Smooth muscle cell of the coronary artery (primary cell): ENCODE data around the gene KRTAP5-11. TPM values are rescaled to one million over a fixed set of nuclear protein-coding genes. Genes with fewer than 3 reads are reported as not detected.

Experiments used
- total RNA-seq: library from RNA; depleted of rRNA; stranded (reverse); fragments of >200 nt; gene quantifications from 2 replicates; pipeline ENCODE4 v1.2.3, GENCODE V29; 2014; ENCODE audit warnings: low replicate concordance

The KRTAP5-11 gene
- not detected in 2 replicates for total RNA-seq

DNA sequence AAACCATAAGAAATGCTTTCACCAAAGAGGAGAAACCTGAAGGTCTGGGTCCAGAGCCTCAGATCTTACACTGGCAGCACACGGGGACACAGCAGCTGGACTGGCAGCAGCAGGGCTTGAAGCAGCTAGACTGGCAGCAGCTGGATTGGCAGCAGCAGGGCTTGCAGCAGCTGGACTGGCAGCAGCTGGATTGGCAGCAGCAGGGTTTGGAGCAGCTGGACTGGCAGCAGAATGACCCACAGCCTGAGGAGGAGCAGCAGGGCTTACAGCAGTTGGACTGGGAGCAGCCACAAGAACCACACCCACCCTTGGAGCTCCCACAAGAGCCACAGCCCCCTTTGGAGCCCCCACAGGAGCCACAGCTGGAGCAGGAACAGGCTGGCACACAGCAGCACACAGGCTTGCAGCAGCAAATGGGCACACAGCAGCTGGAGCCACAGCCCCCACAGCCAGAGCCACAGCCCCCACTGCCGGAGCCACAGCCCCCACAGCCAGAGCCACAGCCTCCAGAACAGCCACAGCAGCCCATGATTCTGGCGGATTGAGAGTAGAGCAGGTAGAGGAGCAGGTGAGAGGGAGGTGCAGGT, at the start of gene KRTAP5-11:
TSS of gene KRTAP5-11 (minus strand) at position 567 of the 587 bp plus-strand sequence. CDS start at position 529, 38 bp downstream.

GRCh38 chr11:71565263-71565662, 17.4 kb downstream of the KRTAP5-11 start, which contains the start of gene KRTAP5-10:
Gene KRTAP5-10 (plus strand): TSS chr11:71565563. CDS start chr11:71565588, 25 bp downstream.

DNA sequence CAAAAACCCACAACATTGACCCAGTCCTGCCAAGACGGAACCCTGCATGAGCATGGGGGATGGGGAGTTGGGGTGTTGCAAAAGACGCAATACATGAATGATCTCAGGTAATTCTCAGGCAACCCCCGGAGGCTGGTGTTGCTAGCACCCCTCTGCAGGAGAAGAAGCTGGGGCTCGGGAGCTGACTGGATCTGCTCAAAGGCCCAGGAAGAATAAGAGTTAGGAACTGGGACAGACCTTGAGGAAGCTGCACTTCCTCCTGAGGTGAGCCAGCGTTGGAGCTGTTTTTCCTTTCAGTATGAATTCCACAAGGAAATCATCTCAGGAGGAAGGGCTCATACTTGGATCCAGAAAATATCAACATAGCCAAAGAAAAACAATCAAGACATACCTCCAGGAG, 34.6 kb downstream of the KRTAP5-11 start, which contains the start of gene KRTAP5-9:
TSS of gene KRTAP5-9 (plus strand) at position 301 of the 400 bp plus-strand sequence. CDS start 238 bp downstream, outside the sequence.

DNA sequence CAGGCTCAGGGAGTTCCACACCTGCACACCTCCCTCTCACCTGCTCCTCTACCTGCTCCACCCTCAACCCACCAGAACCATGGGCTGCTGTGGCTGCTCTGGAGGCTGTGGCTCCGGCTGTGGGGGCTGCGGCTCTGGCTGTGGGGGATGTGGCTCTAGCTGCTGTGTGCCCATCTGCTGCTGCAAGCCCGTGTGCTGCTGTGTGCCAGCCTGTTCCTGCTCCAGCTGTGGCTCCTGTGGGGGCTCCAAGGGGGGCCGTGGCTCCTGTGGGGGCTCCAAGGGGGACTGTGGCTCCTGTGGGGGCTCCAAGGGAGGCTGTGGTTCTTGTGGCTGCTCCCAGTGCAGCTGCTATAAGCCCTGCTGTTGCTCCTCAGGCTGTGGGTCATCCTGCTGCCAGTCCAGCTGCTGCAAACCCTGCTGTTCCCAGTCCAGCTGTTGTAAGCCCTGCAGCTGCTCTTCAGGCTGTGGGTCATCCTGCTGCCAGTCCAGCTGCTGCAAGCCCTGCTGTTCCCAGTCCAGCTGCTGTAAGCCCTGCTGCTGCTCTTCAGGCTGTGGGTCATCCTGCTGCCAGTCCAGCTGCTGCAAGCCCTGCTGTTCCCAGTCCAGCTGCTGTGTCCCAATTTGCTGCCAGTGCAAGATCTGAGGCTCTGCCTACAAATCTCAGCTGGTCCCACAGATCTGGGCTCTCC, 44.6 kb downstream of the KRTAP5-11 start, which contains the start of gene KRTAP5-8:
TSS of gene KRTAP5-8 (plus strand) at position 49 of the 689 bp plus-strand sequence. CDS start at position 80, 31 bp downstream.

Other genes starting within 250 kb of the KRTAP5-11 start
- gene DHCR7, start 134.5 kb downstream of the KRTAP5-11 start, total RNA-seq = 17.8 and 79.9 TPM in 2 replicates
- gene NADSYN1, start 129.7 kb downstream of the KRTAP5-11 start, total RNA-seq = 66.2 and 96.3 TPM in 2 replicates
- gene KRTAP5-7, start 55.6 kb downstream of the KRTAP5-11 start, total RNA-seq = not detected in 2 replicates
- not detected in 2 replicates for gene KRTAP5-8, start 44.9 kb downstream of the KRTAP5-11 start, total RNA-seq
- gene KRTAP5-9, start 34.5 kb downstream of the KRTAP5-11 start, total RNA-seq = not detected in 2 replicates
- gene KRTAP5-10, start 17.3 kb downstream of the KRTAP5-11 start, total RNA-seq = not detected in 2 replicates